NCI-H2196 (cell line): ENCODE data around the gene LYRM1.
"Not testable (repeated sequence)": the region's sequence is repeated elsewhere in the genome, so short reads cannot be mapped to it uniquely, and the experiment has no call there.

Experiments used
- DNase-seq: peaks from one replicate; lab custom pipeline; 2025; ENCODE audit not compliant: unreplicated experiment; lab: John Stamatoyannopoulos, UW

LYRM1 gene

GRCh38 chr16:20900299-20901067 lies at the start of gene LYRM1, which contains the start of gene DCUN1D3:
LYRM1 (plus strand) TSS chr16:20900771; CDS start chr16:20915556, 14,785 bp downstream.
DCUN1D3 (minus strand) TSS chr16:20900358; CDS start chr16:20862538, 37,820 bp downstream.
- peak; percentile 95 for DNase-seq

DNA sequence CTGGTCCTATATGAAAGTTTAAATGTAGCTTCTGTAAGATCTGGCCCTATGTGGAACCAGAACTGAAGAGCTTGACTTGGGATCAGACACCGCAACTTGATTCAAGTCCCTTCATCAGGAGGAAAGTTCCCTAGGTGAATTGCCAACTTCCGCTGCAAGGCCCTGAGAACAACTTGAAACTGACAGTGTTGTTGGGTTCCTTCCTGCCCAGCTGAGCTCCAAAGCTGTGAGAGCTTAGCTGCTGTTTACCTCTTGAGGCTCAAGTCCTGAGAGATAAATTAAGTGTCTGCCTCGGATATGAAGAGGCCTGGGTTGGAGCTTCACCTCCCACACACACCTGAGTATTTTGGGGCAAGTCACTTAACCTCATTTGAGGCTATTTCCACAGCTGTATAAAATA lies 49.6 kb upstream of the LYRM1 start:
- DNase-seq = no peak

- DNase-seq = no peak
Measured at GRCh38 chr16:20851601-20852000, 49.0 kb upstream of the LYRM1 start.

DNA sequence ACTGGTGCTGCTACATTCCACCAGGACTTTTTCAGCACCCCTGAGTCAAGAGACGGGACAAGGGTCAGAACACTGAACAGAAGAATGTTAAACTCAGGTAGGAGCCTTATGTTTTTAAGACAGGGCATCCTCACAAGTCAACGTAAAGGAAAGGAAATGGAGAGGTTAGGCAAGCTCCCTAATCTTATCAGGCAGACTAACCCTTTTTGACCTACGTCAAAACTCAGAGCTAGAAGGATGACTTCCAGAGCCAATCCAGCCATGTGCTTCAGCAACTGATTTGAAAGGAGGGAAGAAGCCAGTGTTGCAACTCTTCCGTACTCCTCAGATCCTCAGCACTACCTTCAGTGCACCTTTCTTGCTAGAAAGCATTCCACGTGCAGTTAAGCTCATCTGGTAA lies 47.4 kb upstream of the LYRM1 start:
- DNase-seq = no peak

DNA sequence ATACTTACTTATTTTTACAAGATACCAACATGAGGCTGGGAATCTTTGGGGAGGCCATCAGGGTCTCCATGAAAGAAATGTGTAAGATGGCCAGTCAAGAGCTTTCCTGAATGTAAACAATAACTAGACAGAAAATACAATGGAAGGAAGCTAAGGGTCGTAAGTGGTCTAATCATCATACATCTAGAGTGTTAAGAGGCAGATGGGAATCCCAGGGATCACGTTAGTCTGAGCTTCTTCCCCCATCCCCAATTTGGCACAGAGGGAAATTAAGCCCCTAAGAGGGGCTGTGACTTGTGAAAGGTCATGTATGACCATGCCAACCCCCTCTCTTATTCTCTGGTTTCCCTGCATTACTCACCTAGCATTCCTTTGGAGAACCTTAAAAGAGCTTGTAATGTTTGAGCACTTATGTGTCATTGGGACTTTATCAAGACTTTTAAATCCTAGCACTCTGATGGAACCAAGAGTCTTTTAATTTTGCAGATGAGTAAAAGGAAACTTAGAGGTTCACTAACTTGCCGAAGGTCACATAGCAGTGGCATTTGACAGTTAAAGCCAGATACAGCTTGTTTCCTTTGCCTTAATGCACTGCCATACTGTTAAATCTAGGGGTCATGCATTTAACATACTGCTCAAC lies 46.5 kb upstream of the LYRM1 start:
- DNase-seq = no peak

GRCh38 chr16:20854963-20855362 lies 45.6 kb upstream of the LYRM1 start:
- no peak for DNase-seq

DNA sequence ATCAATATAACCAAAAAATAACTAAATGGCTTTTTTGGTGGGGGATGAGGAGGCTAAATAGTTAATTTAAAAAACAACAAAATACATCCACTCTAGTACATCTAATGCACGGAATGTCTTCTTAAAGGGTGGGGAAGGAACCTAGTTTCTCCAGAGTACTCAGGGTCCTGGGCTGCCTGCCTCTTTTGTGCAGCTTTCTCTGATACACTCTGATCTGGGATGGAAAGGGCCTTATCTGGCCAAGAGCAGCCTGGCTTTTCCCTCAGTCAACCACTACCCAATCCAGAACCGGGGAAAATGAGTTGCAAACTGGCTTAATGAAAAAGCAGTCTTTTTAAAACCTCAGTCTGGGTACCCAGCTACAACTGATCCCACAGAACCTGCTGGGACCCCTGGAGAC lies 43.3 kb upstream of the LYRM1 start:
- no peak for DNase-seq

DNA sequence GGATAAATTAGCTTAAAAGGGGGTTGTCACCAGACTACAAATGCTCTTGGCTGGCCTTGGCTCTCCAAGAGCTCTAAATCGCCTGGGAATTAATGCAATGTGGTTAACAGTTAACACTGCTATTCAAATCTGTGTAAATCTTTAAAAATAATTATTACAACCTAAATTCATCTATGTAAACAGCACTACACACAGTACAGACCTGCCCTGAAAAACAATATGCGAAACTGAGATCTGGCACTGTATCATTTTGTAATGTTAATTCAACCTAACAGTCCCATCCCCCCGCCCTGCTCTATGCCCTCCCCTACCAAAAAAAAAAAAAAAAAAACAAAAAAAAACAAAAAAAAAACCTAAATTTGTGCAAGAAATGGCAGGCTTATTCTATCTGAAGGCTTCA lies 41.3 kb upstream of the LYRM1 start:
- DNase-seq = no peak

GRCh38 chr16:20859699-20860098 lies 40.9 kb upstream of the LYRM1 start:
- no peak for DNase-seq

GRCh38 chr16:20860361-20860760 lies 40.2 kb upstream of the LYRM1 start:
- no peak for DNase-seq

DNA sequence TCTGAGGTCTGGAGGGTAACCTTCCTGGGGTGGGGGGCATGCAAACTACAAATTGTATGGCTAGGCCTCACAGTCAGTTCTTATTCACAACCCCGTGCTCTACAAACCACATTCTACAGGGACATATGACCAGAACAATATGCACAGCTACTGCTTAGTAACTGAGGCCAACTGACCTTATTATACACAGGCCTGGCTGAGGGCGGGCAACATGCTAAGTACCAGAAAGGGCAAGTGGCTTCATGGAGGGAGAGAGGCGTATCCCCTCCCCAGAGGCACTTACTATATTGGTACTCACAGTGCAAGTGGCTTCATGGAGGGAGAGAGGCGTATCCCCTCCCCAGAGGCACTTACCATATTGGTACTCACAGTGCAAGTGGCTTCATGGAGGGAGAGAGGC lies 39.6 kb upstream of the LYRM1 start:
- DNase-seq = not testable (repeated sequence)

DNA sequence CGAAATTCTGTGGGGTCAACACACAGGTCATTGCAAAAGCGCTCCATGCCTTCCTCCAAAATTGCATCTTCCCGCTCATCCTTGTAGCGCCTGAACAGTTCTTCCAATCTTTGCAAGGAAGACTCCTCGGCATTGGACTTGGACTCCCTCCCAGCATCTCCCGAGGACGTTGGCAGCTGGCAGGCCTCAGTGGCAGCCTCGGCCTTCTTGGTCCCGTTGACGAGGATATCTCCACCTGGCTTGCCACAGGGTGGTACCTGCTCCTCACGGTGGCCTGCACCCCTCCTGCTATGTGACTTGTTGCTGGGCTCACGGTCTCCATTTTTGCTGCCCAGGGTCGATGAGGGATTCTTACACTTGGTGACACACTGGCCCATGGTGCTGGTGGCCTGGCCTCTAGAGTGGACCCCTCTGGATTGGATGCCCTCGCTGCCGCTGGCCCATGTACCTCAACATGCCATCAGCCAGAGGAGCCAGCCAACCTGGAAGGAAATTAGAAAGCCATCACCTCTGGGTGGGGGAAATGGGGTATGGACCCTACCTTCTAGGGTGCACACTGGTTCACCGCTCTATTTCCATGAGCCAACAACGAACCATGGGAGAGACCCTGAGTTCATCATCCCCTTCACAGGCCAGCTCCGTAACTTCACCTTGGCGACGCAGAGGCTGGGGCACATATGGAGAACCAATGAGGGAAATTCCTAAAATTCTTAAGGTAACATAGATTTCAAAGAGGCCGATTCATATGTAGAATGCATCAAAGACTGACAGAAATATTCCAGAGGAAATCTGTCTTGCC lies 38.2 kb upstream of the LYRM1 start:
- no peak for DNase-seq

GRCh38 chr16:20864376-20864775 lies 36.2 kb upstream of the LYRM1 start:
- DNase-seq = not testable (repeated sequence)

- DNase-seq = no peak
Measured at GRCh38 chr16:20865420-20866131, 35.0 kb upstream of the LYRM1 start.

DNA sequence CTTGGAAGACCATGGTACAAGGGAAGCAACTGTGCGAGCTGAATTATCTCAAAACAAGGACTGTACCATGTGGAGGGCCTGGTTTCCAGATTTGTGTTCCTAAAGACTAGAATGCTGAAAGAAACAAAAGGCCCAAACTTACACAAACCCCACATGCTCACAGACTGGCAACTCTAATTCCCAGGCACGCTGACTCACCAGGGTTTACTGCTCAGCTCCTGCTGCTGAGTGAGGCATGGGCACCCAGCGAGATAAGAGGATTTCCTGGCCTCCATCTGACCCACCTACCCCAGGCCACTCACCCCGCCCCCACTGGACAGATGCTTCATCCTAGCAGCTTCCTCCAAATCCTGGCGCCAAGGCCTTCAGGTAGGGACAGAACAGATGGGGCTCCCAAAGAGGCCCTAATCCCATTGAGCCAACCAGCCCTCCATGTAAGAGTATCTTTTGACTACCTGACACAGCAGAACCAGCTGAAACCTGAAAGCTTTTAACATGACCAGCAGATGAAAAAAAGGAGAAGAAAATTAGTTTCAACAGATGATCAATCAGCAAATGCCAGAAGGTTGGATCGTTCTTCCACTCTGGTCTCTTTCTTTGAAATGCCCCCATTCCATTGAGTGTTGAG lies 34.3 kb upstream of the LYRM1 start:
- DNase-seq = no peak

DNA sequence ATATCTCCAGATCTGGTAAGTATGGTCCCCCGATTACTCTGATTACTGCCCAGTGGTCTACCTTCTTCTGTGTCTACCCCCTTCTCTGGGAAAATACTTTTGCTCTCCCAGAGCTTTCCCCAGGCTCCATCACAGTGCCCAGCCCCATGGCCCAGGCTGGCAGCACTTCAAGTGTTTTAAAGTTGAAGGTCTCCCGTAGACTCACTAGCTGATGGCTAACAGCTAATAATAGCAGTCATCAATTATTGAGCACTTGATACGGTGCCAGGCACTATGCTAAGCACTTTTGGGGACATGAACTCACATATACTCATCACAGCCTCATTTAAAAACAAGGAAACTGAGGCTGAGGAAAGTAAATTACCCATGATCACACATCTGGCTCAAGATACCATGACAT lies 33.8 kb upstream of the LYRM1 start:
- no peak for DNase-seq

DNA sequence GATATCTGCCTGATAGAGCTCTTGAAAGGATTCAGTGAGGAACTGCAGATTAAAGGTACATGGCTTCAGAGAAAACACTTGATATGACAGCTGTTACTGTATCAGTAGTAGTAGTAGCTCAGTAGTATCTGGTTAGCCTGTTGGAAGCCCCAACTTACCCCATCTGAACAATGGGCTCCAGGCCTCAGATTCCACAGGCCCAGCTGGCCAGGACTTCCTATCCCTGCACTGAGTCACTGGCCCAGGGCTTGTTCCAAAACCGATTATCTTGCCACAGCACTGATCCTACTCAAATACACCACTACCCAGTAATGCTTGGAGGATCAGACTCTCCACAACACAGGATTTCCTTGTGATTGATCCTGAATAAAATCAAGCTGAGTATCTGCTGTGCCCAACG lies 33.0 kb upstream of the LYRM1 start:
- no peak for DNase-seq

GRCh38 chr16:20868890-20869289 lies 31.7 kb upstream of the LYRM1 start:
- peak; percentile 59 for DNase-seq

- DNase-seq = no peak
Measured at GRCh38 chr16:20870122-20870820, 30.3 kb upstream of the LYRM1 start.

GRCh38 chr16:20871258-20871657 lies 29.3 kb upstream of the LYRM1 start:
- no peak for DNase-seq
